ENCODE data around the gene HOTAIR. TPM values are rescaled to one million over a fixed set of nuclear protein-coding genes. Genes with fewer than 3 reads are reported as not detected.

The HOTAIR gene
- total RNA-seq, 1 experiment from 2014 or later, result not detected

DNA sequence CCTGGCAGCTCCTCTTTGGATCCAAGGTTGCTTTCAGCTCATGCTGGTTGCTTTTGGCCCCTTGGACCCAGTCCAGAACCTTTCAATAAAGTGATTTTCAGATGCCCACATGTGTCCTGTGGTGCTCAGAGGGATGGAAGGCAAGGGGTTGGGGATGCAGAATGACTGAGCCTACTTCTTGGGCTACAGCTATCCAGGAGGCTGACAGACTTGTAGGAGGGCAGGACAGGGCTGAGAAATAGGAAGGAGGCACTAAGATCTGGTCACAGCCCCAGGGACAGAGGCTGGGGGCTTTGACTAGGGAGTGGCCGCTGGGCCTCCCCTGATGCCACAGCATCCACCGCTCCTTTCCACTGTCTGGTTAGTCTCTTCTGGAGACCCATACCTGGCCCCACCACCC lies 3.1 kb downstream of the HOTAIR start:
- TF ChIP-seq, protein P1, sequence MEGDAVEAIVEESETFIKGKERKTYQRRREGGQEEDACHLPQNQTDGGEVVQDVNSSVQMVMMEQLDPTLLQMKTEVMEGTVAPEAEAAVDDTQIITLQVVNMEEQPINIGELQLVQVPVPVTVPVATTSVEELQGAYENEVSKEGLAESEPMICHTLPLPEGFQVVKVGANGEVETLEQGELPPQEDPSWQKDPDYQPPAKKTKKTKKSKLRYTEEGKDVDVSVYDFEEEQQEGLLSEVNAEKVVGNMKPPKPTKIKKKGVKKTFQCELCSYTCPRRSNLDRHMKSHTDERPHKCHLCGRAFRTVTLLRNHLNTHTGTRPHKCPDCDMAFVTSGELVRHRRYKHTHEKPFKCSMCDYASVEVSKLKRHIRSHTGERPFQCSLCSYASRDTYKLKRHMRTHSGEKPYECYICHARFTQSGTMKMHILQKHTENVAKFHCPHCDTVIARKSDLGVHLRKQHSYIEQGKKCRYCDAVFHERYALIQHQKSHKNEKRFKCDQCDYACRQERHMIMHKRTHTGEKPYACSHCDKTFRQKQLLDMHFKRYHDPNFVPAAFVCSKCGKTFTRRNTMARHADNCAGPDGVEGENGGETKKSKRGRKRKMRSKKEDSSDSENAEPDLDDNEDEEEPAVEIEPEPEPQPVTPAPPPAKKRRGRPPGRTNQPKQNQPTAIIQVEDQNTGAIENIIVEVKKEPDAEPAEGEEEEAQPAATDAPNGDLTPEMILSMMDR (IDR thresholded peaks at IDR 0.05; ENCODE audit: unreplicated experiment), result no peak
- no peak overlapping the region for H3K27ac Mint-ChIP-seq (ENCODE audit: unreplicated experiment)
- DNase-seq, result no peak
- intact Hi-C loops (cut with micrococcal nuclease; ENCODE audit: unreplicated experiment), result no loop called here
- H3K4me3 Mint-ChIP-seq (ENCODE audit: low read depth, unreplicated experiment), result no peak overlapping the region
- no peaks in the 10 kb centered on the region for H3K9me3 Mint-ChIP-seq (ENCODE audit: low read depth, unreplicated experiment)
- H3K4me1 Mint-ChIP-seq (ENCODE audit: low read depth, unreplicated experiment), result no peaks in the 10 kb centered on the region
- no TSS peak for BruUV-seq (replicated peaks)
- CTCF ChIA-PET, result no interaction called here
- peaks cover 8% of the 10 kb centered on the region for H3K36me3 Mint-ChIP-seq (ENCODE audit: insufficient read depth, unreplicated experiment)
- H3K27me3 Mint-ChIP-seq (ENCODE audit: unreplicated experiment), result peaks cover 98% of the 10 kb centered on the region

DNA sequence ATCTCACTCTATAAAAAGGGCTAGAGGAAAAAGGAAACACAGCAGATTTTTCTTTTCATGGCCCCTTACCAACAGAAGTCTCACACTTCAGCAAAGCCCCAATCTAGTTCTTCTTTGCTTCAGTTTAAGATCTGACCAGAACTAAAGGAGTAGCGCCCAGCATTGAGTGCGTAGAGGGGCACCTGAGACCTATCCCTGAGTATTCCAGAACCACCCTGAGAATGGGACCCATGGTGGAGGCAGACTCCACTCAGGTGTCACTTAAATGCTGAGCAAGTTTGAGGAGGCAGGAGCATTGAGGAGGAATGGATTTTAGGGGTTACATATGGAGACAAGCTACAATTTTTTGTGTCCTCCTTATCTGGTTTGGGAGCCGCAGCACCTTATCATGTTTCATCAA lies 3.6 kb downstream of the HOTAIR start:
- Mint-ChIP-seq H3K36me3 (ENCODE audit: insufficient read depth, unreplicated experiment) (peaks cover 8% of the 10 kb centered on the region), H3K4me1 (ENCODE audit: low read depth, unreplicated experiment) (no peaks in the 10 kb centered on the region), H3K27ac (ENCODE audit: unreplicated experiment) (no peak overlapping the region), H3K4me3 (ENCODE audit: low read depth, unreplicated experiment) (no peak overlapping the region), H3K9me3 (ENCODE audit: low read depth, unreplicated experiment) (no peaks in the 10 kb centered on the region), H3K27me3 (ENCODE audit: unreplicated experiment) (peaks cover 100% of the 10 kb centered on the region)
- TF ChIP-seq, protein P1 (IDR thresholded peaks at IDR 0.05; ENCODE audit: unreplicated experiment), result no peak
- BruUV-seq (replicated peaks), result no TSS peak
- no peak for DNase-seq
- CTCF ChIA-PET, result no interaction called here
- intact Hi-C loops (cut with micrococcal nuclease; ENCODE audit: unreplicated experiment), result no loop called here

DNA sequence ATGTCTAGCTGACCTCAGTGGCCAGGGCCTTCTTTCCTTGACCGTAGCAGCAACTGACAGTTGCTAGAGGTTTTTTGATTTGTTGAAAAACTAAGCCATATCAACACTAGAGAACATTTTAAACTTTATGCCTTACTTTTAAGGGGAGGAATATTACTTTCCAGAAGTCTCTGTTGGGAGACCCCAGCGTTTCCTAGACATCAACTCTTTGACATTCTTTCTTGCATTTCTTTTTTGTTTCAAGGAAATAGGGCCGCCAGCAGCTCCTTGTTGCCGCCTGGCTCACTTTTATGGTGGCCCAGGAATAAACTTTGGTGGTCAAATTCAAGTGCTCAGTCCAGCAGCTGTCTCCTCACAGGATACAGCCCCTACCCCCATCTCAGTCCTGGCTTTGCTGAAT lies 4.3 kb downstream of the HOTAIR start:
- Mint-ChIP-seq H3K4me1 (ENCODE audit: low read depth, unreplicated experiment) (peaks cover 4% of the 10 kb centered on the region), H3K27ac (ENCODE audit: unreplicated experiment) (no peak overlapping the region), H3K4me3 (ENCODE audit: low read depth, unreplicated experiment) (no peak overlapping the region), H3K27me3 (ENCODE audit: unreplicated experiment) (peaks cover 100% of the 10 kb centered on the region), H3K36me3 (ENCODE audit: insufficient read depth, unreplicated experiment) (peaks cover 8% of the 10 kb centered on the region), H3K9me3 (ENCODE audit: low read depth, unreplicated experiment) (no peaks in the 10 kb centered on the region)
- BruUV-seq (replicated peaks), result no TSS peak
- CTCF ChIA-PET, result no interaction called here
- TF ChIP-seq, protein P1 (IDR thresholded peaks at IDR 0.05; ENCODE audit: unreplicated experiment), result no peak
- intact Hi-C loops (cut with micrococcal nuclease; ENCODE audit: unreplicated experiment), result no loop called here
- DNase-seq, result no peak

DNA sequence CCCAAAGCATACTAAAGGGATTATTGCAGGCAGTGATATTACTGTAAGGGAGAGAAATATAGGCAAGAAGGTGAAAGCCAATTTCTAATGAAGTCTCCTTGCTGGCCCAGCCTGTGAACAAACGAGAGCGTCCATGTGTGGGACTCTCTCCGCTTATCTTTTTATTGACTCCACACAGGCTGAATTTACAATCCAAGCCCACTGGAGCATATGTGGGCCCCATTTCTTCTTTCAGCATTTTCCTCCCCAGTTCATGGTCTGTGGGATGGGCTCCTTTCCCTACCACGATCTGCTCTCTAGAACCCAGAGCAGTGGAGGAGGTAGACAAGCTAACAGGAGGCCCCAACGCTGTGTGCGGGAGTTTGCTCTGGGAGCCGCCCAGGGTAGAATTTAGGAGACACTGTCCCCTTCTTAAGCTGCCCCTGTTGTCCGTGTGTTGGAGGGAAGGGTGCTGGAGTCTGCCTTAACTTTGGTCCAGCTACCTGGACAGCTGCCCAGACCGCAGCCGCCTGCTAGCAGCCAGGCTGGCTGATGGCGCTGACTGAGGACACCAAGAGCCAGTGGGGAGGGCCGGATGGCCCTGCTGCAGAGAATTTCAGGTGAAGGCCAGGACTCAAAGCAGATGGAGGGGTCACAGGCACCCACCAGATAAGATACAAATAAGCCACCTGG lies 5.0 kb downstream of the HOTAIR start:
- CTCF ChIA-PET, result no interaction called here
- no peak for DNase-seq
- Mint-ChIP-seq H3K4me1 (ENCODE audit: low read depth, unreplicated experiment) (peaks cover 8% of the 10 kb centered on the region), H3K9me3 (ENCODE audit: low read depth, unreplicated experiment) (no peaks in the 10 kb centered on the region), H3K27ac (ENCODE audit: unreplicated experiment) (no peak overlapping the region), H3K36me3 (ENCODE audit: insufficient read depth, unreplicated experiment) (peaks cover 6% of the 10 kb centered on the region), H3K27me3 (ENCODE audit: unreplicated experiment) (peaks cover 100% of the 10 kb centered on the region), H3K4me3 (ENCODE audit: low read depth, unreplicated experiment) (no peak overlapping the region)
- TF ChIP-seq, protein P1 (IDR thresholded peaks at IDR 0.05; ENCODE audit: unreplicated experiment), result no peak
- no TSS peak for BruUV-seq (replicated peaks)
- intact Hi-C loops (cut with micrococcal nuclease; ENCODE audit: unreplicated experiment), result no loop called here

Measured in Calu3 (cell line).